HUES48 (cell line): Measurements from ENCODE around the gene TMEM120B.

Experiments
- H3K27ac ChIP-seq: one replicate; pipeline ENCODE4 v1.7.0; 2013; ENCODE audit warnings: low read depth, low read length, inconsistent platforms
- H3K27me3 ChIP-seq: 2 replicates; pipeline ENCODE4 v1.6.1; 2013; ENCODE audit warnings: mild to moderate bottlenecking, low read length; ENCODE audit not compliant: control insufficient read depth, insufficient read depth
- H3K36me3 ChIP-seq: 2 replicates; pipeline ENCODE4 v1.6.1; 2013; ENCODE audit warnings: low read length; ENCODE audit not compliant: control insufficient read depth, insufficient read depth
- H3K4me1 ChIP-seq: 2 replicates; pipeline ENCODE4 v1.6.1; 2013; ENCODE audit warnings: mild to moderate bottlenecking, low read length; ENCODE audit not compliant: control insufficient read depth, insufficient read depth
- H3K4me3 ChIP-seq: 2 replicates; pipeline ENCODE4 v1.5.1; 2013; ENCODE audit warnings: mild to moderate bottlenecking, low read depth, low read length
- H3K9ac ChIP-seq: 2 replicates; pipeline ENCODE4 v1.6.1; 2013; ENCODE audit warnings: mild to moderate bottlenecking, low read depth, low read length, moderate library complexity
- H3K9me3 ChIP-seq: 2 replicates; pipeline ENCODE4 v1.6.1; 2013; ENCODE audit warnings: low read length; ENCODE audit not compliant: control insufficient read depth, insufficient read depth

The TMEM120B gene

GRCh38 chr12:121774968-121775474, 62.5 kb downstream of the TMEM120B start:
- Histone ChIP-seq H3K9me3 (no peaks in the 10 kb centered on the region), H3K9ac (no peak overlapping the region), H3K36me3 (no peaks in the 10 kb centered on the region; the same call in 1 of the 2 replicates), H3K27ac (peak overlapping the region; percentile 49), H3K4me3 (no peak overlapping the region), H3K4me1 (peaks cover 18% of the 10 kb centered on the region), H3K27me3 (no peaks in the 10 kb centered on the region)

- Histone ChIP-seq H3K4me3 (no peak overlapping the region), H3K36me3 (no peaks in the 10 kb centered on the region; the same call in none of the 2 replicates), H3K9me3 (no peaks in the 10 kb centered on the region), H3K4me1 (peaks cover 18% of the 10 kb centered on the region), H3K9ac (no peak overlapping the region), H3K27ac (peak overlapping the region; percentile 49), H3K27me3 (no peaks in the 10 kb centered on the region)
These were observed 62.9 kb downstream of the TMEM120B start for GRCh38 chr12:121775501-121775900.

DNA sequence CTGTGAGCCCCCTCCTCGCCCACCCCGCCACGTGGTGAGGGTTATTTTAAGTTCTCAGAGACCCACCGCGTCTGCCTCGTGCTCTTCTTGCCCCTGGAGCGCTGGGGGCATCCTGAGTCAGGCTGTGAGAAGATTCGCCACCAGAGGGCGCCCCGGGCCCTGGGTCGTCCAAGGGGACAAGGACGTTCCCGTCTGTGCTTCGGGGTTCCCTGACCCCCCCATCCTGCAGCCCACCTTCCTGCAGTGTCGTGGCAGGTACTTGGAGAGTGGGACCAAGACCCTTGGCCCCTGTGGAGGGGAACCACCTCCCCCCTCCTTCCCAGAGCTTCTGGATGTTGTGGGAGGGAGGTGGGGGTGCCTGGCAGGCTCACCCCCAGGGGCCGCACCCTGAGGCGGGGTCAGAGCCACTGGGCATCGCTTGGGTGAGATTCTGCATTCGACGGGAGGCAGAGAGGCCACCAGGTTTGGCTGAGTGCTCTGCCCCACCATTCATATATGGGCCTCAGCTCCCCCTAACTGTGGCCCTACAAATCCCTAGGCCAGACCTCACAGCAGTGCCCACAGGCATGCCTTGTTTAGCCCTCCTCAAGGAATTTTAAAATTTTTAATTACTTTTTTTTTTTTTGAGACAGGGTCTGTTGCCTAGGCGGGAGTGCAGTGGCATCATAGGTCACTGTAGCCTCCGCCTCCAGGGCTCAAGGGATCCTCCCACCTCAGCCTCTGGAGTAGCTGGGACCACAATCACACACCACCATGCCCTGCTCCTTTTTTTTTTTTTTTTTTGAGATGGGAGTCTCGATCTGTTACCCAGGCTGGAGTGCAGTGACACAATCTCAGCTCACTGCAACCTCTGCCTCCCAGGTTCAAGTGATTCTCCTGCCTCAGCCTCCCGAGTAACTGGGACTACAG, 63.9 kb downstream of the TMEM120B start:
- H3K9ac ChIP-seq: no peak overlapping the region
- no peaks in the 10 kb centered on the region for H3K9me3 ChIP-seq
- H3K27me3 ChIP-seq: no peaks in the 10 kb centered on the region
- H3K4me1 ChIP-seq: peaks cover 18% of the 10 kb centered on the region
- H3K36me3 ChIP-seq: no peaks in the 10 kb centered on the region; the same call in none of the 2 replicates
- no peak overlapping the region for H3K4me3 ChIP-seq
- no peak overlapping the region for H3K27ac ChIP-seq

DNA sequence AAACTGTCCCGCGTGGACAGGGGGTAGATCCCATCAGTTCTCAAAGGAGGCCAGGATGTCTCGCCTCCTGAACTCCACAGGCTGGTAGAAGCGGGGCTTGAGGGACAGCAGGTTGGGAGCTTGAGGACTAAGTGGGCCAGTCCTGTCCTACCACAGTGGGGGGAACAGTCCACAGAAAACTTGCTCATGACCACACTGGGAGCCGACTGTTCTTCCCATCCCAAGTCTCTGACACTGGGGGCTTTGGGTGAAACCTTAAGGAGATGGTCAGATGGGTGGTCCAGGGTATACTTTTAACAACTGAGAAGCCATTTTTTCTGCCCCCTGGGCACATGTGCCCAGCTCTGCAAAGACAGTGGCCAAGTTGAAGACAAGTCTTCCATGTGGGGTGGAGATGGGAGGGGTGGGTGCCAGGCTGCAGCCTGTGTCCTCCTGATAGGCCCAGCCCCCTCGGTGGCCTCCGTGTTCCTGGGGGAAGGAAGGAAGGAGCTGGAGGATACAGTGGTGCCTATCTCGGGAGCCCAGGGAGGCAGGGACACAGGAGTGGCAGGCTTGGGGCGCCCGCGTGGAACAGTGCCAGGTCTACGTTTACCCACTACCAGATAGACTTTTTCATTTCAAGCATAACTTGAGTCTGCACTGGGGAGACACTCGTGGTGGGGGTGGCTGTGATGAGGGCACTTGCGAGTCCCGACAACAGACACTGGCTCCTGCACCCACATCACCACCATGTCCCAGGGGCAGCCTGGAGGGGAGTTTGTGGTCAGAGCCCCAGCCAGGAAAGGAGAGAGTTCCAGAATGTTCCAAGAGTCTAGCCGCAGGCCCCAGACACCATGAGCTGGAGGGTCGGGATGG, 66.2 kb downstream of the TMEM120B start:
- Histone ChIP-seq H3K36me3 (no peaks in the 10 kb centered on the region; the same call in none of the 2 replicates), H3K4me3 (no peak overlapping the region), H3K27ac (no peak overlapping the region), H3K9me3 (no peaks in the 10 kb centered on the region), H3K27me3 (no peaks in the 10 kb centered on the region), H3K4me1 (peaks cover 12% of the 10 kb centered on the region), H3K9ac (no peak overlapping the region)

DNA sequence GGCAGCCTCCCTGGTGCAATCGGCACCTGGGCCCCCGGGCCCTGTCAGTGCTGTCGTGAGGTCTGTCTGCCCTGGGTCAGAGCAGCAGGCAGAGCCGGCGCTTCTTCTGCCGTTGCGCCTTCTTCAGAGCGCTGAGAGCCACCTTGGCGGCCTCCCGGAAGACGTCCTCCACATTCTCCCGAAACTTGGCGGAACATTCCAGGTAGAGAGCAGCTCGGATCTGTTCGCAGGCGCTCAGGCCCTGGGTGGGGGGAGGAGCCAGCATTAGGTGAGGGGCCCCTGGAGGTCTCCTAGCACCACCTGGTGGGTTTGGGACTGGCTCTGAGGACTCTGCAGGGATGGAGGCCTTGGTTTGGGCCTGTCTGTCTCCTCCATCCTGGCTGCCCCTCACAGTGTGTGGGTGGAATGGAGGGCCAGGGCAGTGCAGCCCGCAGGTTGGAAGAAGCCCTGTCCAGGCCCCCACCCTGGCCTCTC, 66.9 kb downstream of the TMEM120B start:
- no peaks in the 10 kb centered on the region for H3K9me3 ChIP-seq
- H3K9ac ChIP-seq: no peak overlapping the region
- H3K36me3 ChIP-seq: no peaks in the 10 kb centered on the region; the same call in 1 of the 2 replicates
- no peaks in the 10 kb centered on the region for H3K27me3 ChIP-seq
- H3K27ac ChIP-seq: no peak overlapping the region
- H3K4me1 ChIP-seq: peaks cover 12% of the 10 kb centered on the region
- H3K4me3 ChIP-seq: no peak overlapping the region

GRCh38 chr12:121780429-121780828, 67.9 kb downstream of the TMEM120B start:
- H3K9ac ChIP-seq: no peak overlapping the region
- H3K27ac ChIP-seq: no peak overlapping the region
- H3K4me1 ChIP-seq: peaks cover 6% of the 10 kb centered on the region
- no peaks in the 10 kb centered on the region for H3K27me3 ChIP-seq
- no peaks in the 10 kb centered on the region; the same call in 1 of the 2 replicates for H3K36me3 ChIP-seq
- H3K9me3 ChIP-seq: no peaks in the 10 kb centered on the region
- H3K4me3 ChIP-seq: no peak overlapping the region

- H3K4me3 ChIP-seq: no peak overlapping the region
- no peaks in the 10 kb centered on the region for H3K9me3 ChIP-seq
- no peaks in the 10 kb centered on the region for H3K27me3 ChIP-seq
- no peaks in the 10 kb centered on the region; the same call in 1 of the 2 replicates for H3K4me1 ChIP-seq
- peak overlapping the region; percentile 61 for H3K27ac ChIP-seq
- H3K36me3 ChIP-seq: no peaks in the 10 kb centered on the region; the same call in 1 of the 2 replicates
- H3K9ac ChIP-seq: no peak overlapping the region
These were observed 69.0 kb downstream of the TMEM120B start for GRCh38 chr12:121781484-121781997.

- H3K4me1 ChIP-seq: no peaks in the 10 kb centered on the region; the same call in 1 of the 2 replicates
- no peak overlapping the region for H3K9ac ChIP-seq
- H3K27me3 ChIP-seq: no peaks in the 10 kb centered on the region
- no peaks in the 10 kb centered on the region for H3K9me3 ChIP-seq
- no peak overlapping the region for H3K4me3 ChIP-seq
- H3K27ac ChIP-seq: peak overlapping the region; percentile 53
- peaks cover 4% of the 10 kb centered on the region; the same call in 1 of the 2 replicates for H3K36me3 ChIP-seq
These were observed 69.7 kb downstream of the TMEM120B start for GRCh38 chr12:121781998-121782979.

DNA sequence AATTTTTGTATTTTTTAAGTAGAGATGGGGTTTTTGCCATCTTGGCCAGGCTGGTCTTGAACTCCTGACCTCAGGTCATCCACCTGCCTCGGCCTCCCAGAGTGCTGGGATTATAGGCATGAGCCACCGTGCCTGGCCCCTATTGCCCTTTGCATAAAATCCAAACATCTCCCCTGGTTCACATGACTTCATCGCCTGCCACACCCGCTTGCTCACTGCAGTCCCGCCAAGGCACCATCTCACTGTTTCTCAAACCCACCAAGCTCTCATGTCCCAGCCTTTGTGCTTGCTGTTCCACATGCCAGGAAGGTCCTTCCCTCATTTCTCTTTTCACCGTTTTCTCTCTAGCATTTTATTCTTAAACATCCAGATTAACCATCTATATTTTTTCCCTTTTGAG, 71.2 kb downstream of the TMEM120B start:
- Histone ChIP-seq H3K27ac (no peak overlapping the region), H3K4me1 (no peaks in the 10 kb centered on the region; the same call in 1 of the 2 replicates), H3K36me3 (peaks cover 4% of the 10 kb centered on the region; the same call in 1 of the 2 replicates), H3K9me3 (no peaks in the 10 kb centered on the region), H3K9ac (no peak overlapping the region), H3K27me3 (no peaks in the 10 kb centered on the region), H3K4me3 (no peak overlapping the region)
